Vagina (tissue), 2 donors: ENCODE results near the gene RNASE7. TPM values are rescaled to one million over a fixed set of nuclear protein-coding genes. Genes with fewer than 3 reads are reported as not detected.

Experiments
- DNase-seq, 2 donors: peaks; one replicate each; pipeline ENCODE4 v3.0.0-alpha.2; 2017; ENCODE audit errors: extremely low spot score in 2 of 2
- H3K27ac ChIP-seq: fragments of 200-600 bp; sonication (generic); one replicate; pipeline ENCODE4 v1.5.1; 2019
- H3K27me3 ChIP-seq: fragments of 200-600 bp; sonication (generic); one replicate; pipeline ENCODE4 v1.5.1; 2019
- H3K36me3 ChIP-seq, 2 donors: fragments of 200-600 bp; sonication (generic); one replicate each; pipeline ENCODE4 v1.5.1; 2017 to 2019
- H3K4me1 ChIP-seq: fragments of 200-600 bp; sonication (generic); one replicate; pipeline ENCODE4 v1.5.1; 2019
- H3K4me3 ChIP-seq, 2 donors: fragments of 200-600 bp; sonication (generic); 1 replicate in 1 of 2; 2 replicates in 1 of 2; pipeline ENCODE4 v1.5.1; 2016 to 2019
- H3K9me3 ChIP-seq: fragments of 200-600 bp; sonication (generic); one replicate; pipeline ENCODE4 v1.5.1; 2019
- CTCF ChIP-seq, 3 experiments: fragments of 450-650 bp in 2 of 3; fragments of 200-600 bp in 1 of 3; sonication (generic) in 1 of 3; IDR thresholded peaks; one replicate each; pipeline ENCODE4 v1.5.1; 2017 to 2019; ENCODE audit warnings: antibody characterized with exemption in 3 of 3, mild to moderate bottlenecking in 2 of 3, moderate library complexity in 2 of 3
- POLR2A ChIP-seq, 2 donors: fragments of 450-650 bp; IDR thresholded peaks; one replicate each; pipeline ENCODE4 v1.6.1; 2017; ENCODE audit warnings: antibody characterized with exemption in 2 of 2, mild to moderate bottlenecking in 2 of 2, moderate library complexity in 2 of 2
- POLR2AphosphoS5 ChIP-seq, 2 donors: sonication (generic); formaldehyde crosslinking; IDR thresholded peaks; one replicate each; pipeline ENCODE4 v1.9.0; 2017; ENCODE audit warnings: antibody characterized with exemption in 2 of 2, mild to moderate bottlenecking in 2 of 2, low read depth in 1 of 2; ENCODE audit not compliant: insufficient read depth in 1 of 2
- intact Hi-C: fragments of 100-400 bp; cut with DNase I; formaldehyde crosslinking; loops from one replicate; pipeline ENCODE4 v1.15.1; 2023
- total RNA-seq: library from RNA; depleted of rRNA; stranded (reverse); fragments of >200 nt; gene quantifications from one replicate; pipeline ENCODE4 v1.2.3, GENCODE V29; 2016

RNASE7 gene
- total RNA-seq, 1 donor from 2014 or later: 18.2 TPM

GRCh38 chr14:21011136-21011535, 31.0 kb upstream of the RNASE7 start:
- no peak for TF ChIP-seq POLR2AphosphoS5 (IDR thresholded peaks at IDR 0.05; ENCODE audit: insufficient read depth in 1 of 2, low read depth in 1 of 2)
- TF ChIP-seq CTCF (IDR thresholded peaks at IDR 0.05): no peak
- no peak for TF ChIP-seq POLR2A (IDR thresholded peaks at IDR 0.05)
- DNase-seq: no peak
- no peaks in the 10 kb centered on the region for H3K27me3 ChIP-seq

GRCh38 chr14:21014761-21015190, 27.4 kb upstream of the RNASE7 start:
- TF ChIP-seq POLR2AphosphoS5 (IDR thresholded peaks at IDR 0.05; ENCODE audit: insufficient read depth in 1 of 2, low read depth in 1 of 2): peak in 1 of 2 donors; percentile 86
- TF ChIP-seq CTCF (IDR thresholded peaks at IDR 0.05): peak; percentile 82 to 94 (median 89)
- TF ChIP-seq POLR2A (IDR thresholded peaks at IDR 0.05): no peak
- H3K4me3 ChIP-seq: no peak overlapping the region
- H3K36me3 ChIP-seq: peaks cover 0 to 27% of the 10 kb centered on the region in 2 donors
- intact Hi-C loops: loop anchor here (2.0 to 5.0 kb wide), 2 partner anchors 26 to 78 kb away; no protein-coding TSS in a partner anchor
- H3K4me1 ChIP-seq: peaks cover 6% of the 10 kb centered on the region
- no peaks in the 10 kb centered on the region for H3K27me3 ChIP-seq
- peak overlapping the region; percentile 56 for H3K27ac ChIP-seq
- no peak for DNase-seq
- H3K9me3 ChIP-seq: no peaks in the 10 kb centered on the region

More at GRCh38 chr14:21011136-21011535, 31.0 kb upstream of the RNASE7 start:
- Histone ChIP-seq H3K4me1 (no peaks in the 10 kb centered on the region), H3K27ac (peak overlapping the region; percentile 23), H3K36me3 (no peaks in the 10 kb centered on the region), H3K9me3 (no peaks in the 10 kb centered on the region), H3K4me3 (no peak overlapping the region)
- intact Hi-C loops: no loop called here

GRCh38 chr14:21015312-21015711, 26.9 kb upstream of the RNASE7 start:
- no peak for TF ChIP-seq POLR2A (IDR thresholded peaks at IDR 0.05)
- no peak for TF ChIP-seq CTCF (IDR thresholded peaks at IDR 0.05)
- TF ChIP-seq POLR2AphosphoS5 (IDR thresholded peaks at IDR 0.05; ENCODE audit: insufficient read depth in 1 of 2, low read depth in 1 of 2): no peak
- H3K27ac ChIP-seq: peak overlapping the region; percentile 56
- H3K4me3 ChIP-seq: no peak overlapping the region
- peaks cover 8% of the 10 kb centered on the region for H3K4me1 ChIP-seq
- H3K36me3 ChIP-seq: peaks cover 0 to 32% of the 10 kb centered on the region in 2 donors
- intact Hi-C loops: loop anchor here (2.0 to 5.0 kb wide), 2 partner anchors 25 to 77 kb away; no protein-coding TSS in a partner anchor
- DNase-seq: no peak
- no peaks in the 10 kb centered on the region for H3K9me3 ChIP-seq
- H3K27me3 ChIP-seq: no peaks in the 10 kb centered on the region

GRCh38 chr14:21016413-21017190, 25.6 kb upstream of the RNASE7 start:
- H3K27ac ChIP-seq: no peak overlapping the region
- H3K4me3 ChIP-seq: no peak overlapping the region
- H3K27me3 ChIP-seq: no peaks in the 10 kb centered on the region
- H3K36me3 ChIP-seq: peaks cover 0 to 40% of the 10 kb centered on the region in 2 donors
- no peaks in the 10 kb centered on the region for H3K9me3 ChIP-seq
- no peak for DNase-seq
- H3K4me1 ChIP-seq: peaks cover 21% of the 10 kb centered on the region
- intact Hi-C loops: loop anchor here (5.0 kb wide), 1 partner anchor 76 kb away; no protein-coding TSS in a partner anchor
- no peak for TF ChIP-seq POLR2AphosphoS5 (IDR thresholded peaks at IDR 0.05; ENCODE audit: insufficient read depth in 1 of 2, low read depth in 1 of 2)
- no peak for TF ChIP-seq POLR2A (IDR thresholded peaks at IDR 0.05)
- TF ChIP-seq CTCF (IDR thresholded peaks at IDR 0.05): no peak
